MM.1S (cell line): ENCODE measurements around the gene SMIM43.

Experiments used
- EZH2 ChIP-seq: fragments of 300-600 bp; sonication (generic); optimal IDR thresholded peaks from 2 replicates; pipeline ENCODE3; 2017; ENCODE audit warnings: low read depth, mild to moderate bottlenecking, antibody characterized with exemption, low read length, mixed read lengths
- TF ChIP-seq, protein P1 (sequence below): fragments of 300-600 bp; sonication (generic); IDR thresholded peaks from 2 replicates; pipeline ENCODE4 v1.5.1; 2016; ENCODE audit warnings: antibody characterized with exemption, low read length, mixed read lengths

DNA sequence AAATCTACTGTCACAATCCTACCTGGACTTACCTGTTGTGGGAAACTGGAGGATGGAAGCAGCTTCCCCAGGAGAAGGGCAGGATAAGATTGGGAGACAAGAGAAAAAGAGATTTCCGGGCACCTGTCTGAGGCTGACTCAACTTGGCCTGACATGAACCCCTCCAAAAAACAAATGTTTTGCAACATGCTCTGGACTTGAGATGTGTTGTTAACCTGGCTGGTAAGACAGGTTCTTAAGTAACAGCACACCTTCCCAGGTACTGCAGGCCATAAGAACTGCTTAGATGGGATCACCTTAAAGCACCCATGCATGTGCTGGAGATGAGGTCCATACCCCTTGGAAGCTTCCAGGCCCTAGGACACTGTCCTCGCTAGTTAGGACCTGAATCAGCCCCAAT, 4.4 kb upstream of the SMIM43 start:
- TF ChIP-seq, protein P1, sequence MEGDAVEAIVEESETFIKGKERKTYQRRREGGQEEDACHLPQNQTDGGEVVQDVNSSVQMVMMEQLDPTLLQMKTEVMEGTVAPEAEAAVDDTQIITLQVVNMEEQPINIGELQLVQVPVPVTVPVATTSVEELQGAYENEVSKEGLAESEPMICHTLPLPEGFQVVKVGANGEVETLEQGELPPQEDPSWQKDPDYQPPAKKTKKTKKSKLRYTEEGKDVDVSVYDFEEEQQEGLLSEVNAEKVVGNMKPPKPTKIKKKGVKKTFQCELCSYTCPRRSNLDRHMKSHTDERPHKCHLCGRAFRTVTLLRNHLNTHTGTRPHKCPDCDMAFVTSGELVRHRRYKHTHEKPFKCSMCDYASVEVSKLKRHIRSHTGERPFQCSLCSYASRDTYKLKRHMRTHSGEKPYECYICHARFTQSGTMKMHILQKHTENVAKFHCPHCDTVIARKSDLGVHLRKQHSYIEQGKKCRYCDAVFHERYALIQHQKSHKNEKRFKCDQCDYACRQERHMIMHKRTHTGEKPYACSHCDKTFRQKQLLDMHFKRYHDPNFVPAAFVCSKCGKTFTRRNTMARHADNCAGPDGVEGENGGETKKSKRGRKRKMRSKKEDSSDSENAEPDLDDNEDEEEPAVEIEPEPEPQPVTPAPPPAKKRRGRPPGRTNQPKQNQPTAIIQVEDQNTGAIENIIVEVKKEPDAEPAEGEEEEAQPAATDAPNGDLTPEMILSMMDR, result no peak
- TF ChIP-seq EZH2, result no peak
